ENCODE data around the gene WDR20.

Gene WDR20

GRCh38 chr14:102211240-102211639, 71.5 kb downstream of the WDR20 start:
- Histone ChIP-seq H3K27me3 (ENCODE audit: insufficient read depth, low read length, poor library complexity) (no peaks in the 10 kb centered on the region), H3K4me3 (ENCODE audit: low read depth in 1 of 2, low read length in 2 of 2) (no peak overlapping the region), H3K9ac (ENCODE audit: low read depth, low read length) (no peak overlapping the region), H3K27ac (ENCODE audit: low read length) (no peak overlapping the region), H3K36me3 (ENCODE audit: insufficient read depth, low read length) (peaks cover 44% of the 10 kb centered on the region), H3K9me3 (ENCODE audit: insufficient read depth, low read length, severe bottlenecking) (no peaks in the 10 kb centered on the region), H3K4me2 (ENCODE audit: insufficient read depth, low read length) (no peak overlapping the region), H3K4me1 (ENCODE audit: insufficient read depth, low read length) (no peaks in the 10 kb centered on the region), H3K79me2 (ENCODE audit: insufficient read depth, low read length) (peaks cover 14% of the 10 kb centered on the region; the same call in 1 of the 2 replicates), H4K20me1 (ENCODE audit: insufficient read depth, low read length) (peaks cover 40% of the 10 kb centered on the region), H2AFZ (ENCODE audit: low read depth, low read length) (no peak overlapping the region)
- ATAC-seq (ENCODE audit: insufficient read depth, low read depth) (no peak), DNase-seq (no peak)
- TF ChIP-seq CTCF (IDR thresholded peaks at IDR 0.05; ENCODE audit: borderline replicate concordance, extremely low read depth, low read length, poor library complexity, severe bottlenecking) (no peak), EZH2 (IDR thresholded peaks at IDR 0.05; ENCODE audit: borderline replicate concordance, low read depth, low read length, severe bottlenecking) (no peak)

- no peak overlapping the region for H3K4me3 ChIP-seq (ENCODE audit: low read depth in 1 of 2, low read length in 2 of 2)
- H3K9ac ChIP-seq (ENCODE audit: low read depth, low read length): no peak overlapping the region
- no peaks in the 10 kb centered on the region for H3K9me3 ChIP-seq (ENCODE audit: insufficient read depth, low read length, severe bottlenecking)
- no peaks in the 10 kb centered on the region for H3K27me3 ChIP-seq (ENCODE audit: insufficient read depth, low read length, poor library complexity)
- H3K36me3 ChIP-seq (ENCODE audit: insufficient read depth, low read length): peaks cover 40% of the 10 kb centered on the region
- H2AFZ ChIP-seq (ENCODE audit: low read depth, low read length): no peak overlapping the region
- peaks cover 15% of the 10 kb centered on the region; the same call in 1 of the 2 replicates for H3K79me2 ChIP-seq (ENCODE audit: insufficient read depth, low read length)
- H3K4me2 ChIP-seq (ENCODE audit: insufficient read depth, low read length): no peak overlapping the region
- TF ChIP-seq CTCF (IDR thresholded peaks at IDR 0.05; ENCODE audit: borderline replicate concordance, extremely low read depth, low read length, poor library complexity, severe bottlenecking) (no peak), EZH2 (IDR thresholded peaks at IDR 0.05; ENCODE audit: borderline replicate concordance, low read depth, low read length, severe bottlenecking) (no peak)
- H4K20me1 ChIP-seq (ENCODE audit: insufficient read depth, low read length): peaks cover 44% of the 10 kb centered on the region
- H3K27ac ChIP-seq (ENCODE audit: low read length): no peak overlapping the region
- no peaks in the 10 kb centered on the region for H3K4me1 ChIP-seq (ENCODE audit: insufficient read depth, low read length)
- no peak for ATAC-seq (ENCODE audit: insufficient read depth, low read depth)
- DNase-seq: no peak
These were observed 72.7 kb downstream of the WDR20 start for GRCh38 chr14:102212356-102212755.

- TF ChIP-seq EZH2 (IDR thresholded peaks at IDR 0.05; ENCODE audit: borderline replicate concordance, low read depth, low read length, severe bottlenecking): no peak
- TF ChIP-seq CTCF (IDR thresholded peaks at IDR 0.05; ENCODE audit: borderline replicate concordance, extremely low read depth, low read length, poor library complexity, severe bottlenecking): no peak
These were observed 73.1 kb downstream of the WDR20 start for GRCh38 chr14:102212845-102213244.

GRCh38 chr14:102213470-102213869, 73.8 kb downstream of the WDR20 start:
- Histone ChIP-seq H3K4me1 (ENCODE audit: insufficient read depth, low read length) (no peaks in the 10 kb centered on the region), H3K36me3 (ENCODE audit: insufficient read depth, low read length) (peaks cover 33% of the 10 kb centered on the region), H3K4me3 (ENCODE audit: low read depth in 1 of 2, low read length in 2 of 2) (no peak overlapping the region), H3K9ac (ENCODE audit: low read depth, low read length) (no peak overlapping the region), H3K79me2 (ENCODE audit: insufficient read depth, low read length) (peaks cover 18% of the 10 kb centered on the region; the same call in 1 of the 2 replicates), H3K4me2 (ENCODE audit: insufficient read depth, low read length) (no peak overlapping the region), H3K9me3 (ENCODE audit: insufficient read depth, low read length, severe bottlenecking) (no peaks in the 10 kb centered on the region), H4K20me1 (ENCODE audit: insufficient read depth, low read length) (peaks cover 48% of the 10 kb centered on the region), H3K27me3 (ENCODE audit: insufficient read depth, low read length, poor library complexity) (no peaks in the 10 kb centered on the region), H3K27ac (ENCODE audit: low read length) (no peak overlapping the region), H2AFZ (ENCODE audit: low read depth, low read length) (no peak overlapping the region)
- ATAC-seq (ENCODE audit: insufficient read depth, low read depth) (no peak), DNase-seq (no peak)
- TF ChIP-seq CTCF (IDR thresholded peaks at IDR 0.05; ENCODE audit: borderline replicate concordance, extremely low read depth, low read length, poor library complexity, severe bottlenecking): no peak

More at GRCh38 chr14:102212845-102213244, 73.1 kb downstream of the WDR20 start:
- ATAC-seq (ENCODE audit: insufficient read depth, low read depth): no peak
- Histone ChIP-seq H2AFZ (ENCODE audit: low read depth, low read length) (no peak overlapping the region), H4K20me1 (ENCODE audit: insufficient read depth, low read length) (peaks cover 47% of the 10 kb centered on the region), H3K27ac (ENCODE audit: low read length) (no peak overlapping the region), H3K27me3 (ENCODE audit: insufficient read depth, low read length, poor library complexity) (no peaks in the 10 kb centered on the region), H3K4me1 (ENCODE audit: insufficient read depth, low read length) (no peaks in the 10 kb centered on the region), H3K9ac (ENCODE audit: low read depth, low read length) (no peak overlapping the region), H3K9me3 (ENCODE audit: insufficient read depth, low read length, severe bottlenecking) (no peaks in the 10 kb centered on the region), H3K4me2 (ENCODE audit: insufficient read depth, low read length) (no peak overlapping the region), H3K4me3 (ENCODE audit: low read depth in 1 of 2, low read length in 2 of 2) (no peak overlapping the region), H3K79me2 (ENCODE audit: insufficient read depth, low read length) (peaks cover 18% of the 10 kb centered on the region; the same call in 1 of the 2 replicates), H3K36me3 (ENCODE audit: insufficient read depth, low read length) (peaks cover 39% of the 10 kb centered on the region)
- DNase-seq: no peak
